Right kidney (tissue), 1 donor: Measurements from ENCODE around the gene MTREX.

Experiments used
- DNase-seq: peaks from one replicate; pipeline ENCODE4 v3.0.0-alpha.2; 2016

The MTREX gene

GRCh38 chr5:55383254-55383653, 75.5 kb downstream of the MTREX start:
- no peak for DNase-seq

- DNase-seq = no peak
Observed at GRCh38 chr5:55384072-55384471, 76.3 kb downstream of the MTREX start.

GRCh38 chr5:55385227-55385626, 77.4 kb downstream of the MTREX start:
- no peak for DNase-seq

- no peak for DNase-seq
Observed at GRCh38 chr5:55385846-55386245, 78.1 kb downstream of the MTREX start.

- no peak for DNase-seq
Observed at GRCh38 chr5:55386356-55386755, 78.6 kb downstream of the MTREX start.

GRCh38 chr5:55387865-55388264, 80.1 kb downstream of the MTREX start:
- no peak for DNase-seq

GRCh38 chr5:55391707-55392106, 83.9 kb downstream of the MTREX start:
- no peak for DNase-seq

- no peak for DNase-seq
Observed at GRCh38 chr5:55392669-55393068, 84.9 kb downstream of the MTREX start.

GRCh38 chr5:55393501-55394175, 85.8 kb downstream of the MTREX start:
- no peak for DNase-seq

- no peak for DNase-seq
Observed at GRCh38 chr5:55402199-55402598, 94.4 kb downstream of the MTREX start.

- no peak for DNase-seq
Observed at GRCh38 chr5:55406292-55406691, 98.5 kb downstream of the MTREX start.

GRCh38 chr5:55407059-55407684, 99.4 kb downstream of the MTREX start:
- DNase-seq = no peak

- DNase-seq = no peak
Observed at GRCh38 chr5:55407984-55408383, 100.2 kb downstream of the MTREX start.

GRCh38 chr5:55409775-55410174, 102.0 kb downstream of the MTREX start:
- DNase-seq = no peak

- no peak for DNase-seq
Observed at GRCh38 chr5:55410845-55411244, 103.1 kb downstream of the MTREX start.

GRCh38 chr5:55411876-55412275, 104.1 kb downstream of the MTREX start:
- DNase-seq = no peak

GRCh38 chr5:55413644-55414043, 105.9 kb downstream of the MTREX start:
- no peak for DNase-seq

GRCh38 chr5:55415071-55415470, 107.3 kb downstream of the MTREX start:
- DNase-seq = no peak

- DNase-seq = no peak
Observed at GRCh38 chr5:55416306-55416705, 108.5 kb downstream of the MTREX start.

- DNase-seq = no peak
Observed at GRCh38 chr5:55418994-55419968, 111.5 kb downstream of the MTREX start.

GRCh38 chr5:55421074-55421529, 113.3 kb downstream of the MTREX start:
- DNase-seq = no peak

- DNase-seq = no peak
Observed at GRCh38 chr5:55426455-55426854, 118.7 kb downstream of the MTREX start.

GRCh38 chr5:55427157-55427556, 119.4 kb downstream of the MTREX start:
- no peak for DNase-seq
